ENCODE results near the gene NR3C2.
"Not testable (repeated sequence)": the region's sequence is repeated elsewhere in the genome, so short reads cannot be mapped to it uniquely, and the experiment has no call there.

The NR3C2 gene

DNA sequence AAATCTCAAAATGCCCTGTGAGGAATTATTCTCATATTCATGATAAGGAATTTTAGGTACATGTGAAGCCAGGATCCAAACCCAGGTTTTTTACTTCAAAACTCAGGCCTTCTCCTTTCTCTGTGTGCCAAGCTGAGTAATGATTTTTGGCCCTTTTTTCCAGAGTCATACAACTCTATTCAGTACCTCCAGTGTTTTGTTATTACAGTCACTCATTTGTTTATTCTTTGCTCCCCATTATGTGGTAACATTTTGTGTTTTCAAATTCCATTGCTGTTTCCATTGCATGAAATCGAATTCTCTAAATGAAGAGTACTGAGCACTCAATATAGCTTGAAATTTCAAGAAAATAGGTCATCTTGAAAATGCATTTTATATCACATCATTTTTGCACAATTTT, 315.4 kb downstream of the NR3C2 start:
- no peaks in the 10 kb centered on the region for H3K79me2 ChIP-seq (ENCODE audit: insufficient read depth, low read length)
- no peaks in the 10 kb centered on the region for H3K27me3 ChIP-seq (ENCODE audit: low read length)
- no peak overlapping the region for H2AFZ ChIP-seq (ENCODE audit: low read depth, low read length, severe bottlenecking)
- no peaks in the 10 kb centered on the region for H3F3A ChIP-seq (ENCODE audit: insufficient read depth)
- H3K9me2 ChIP-seq (replicated peaks; ENCODE audit: insufficient read depth, low read length), result no peaks in the 10 kb centered on the region
- H3K36me3 ChIP-seq (ENCODE audit: low read length), result peaks cover 4% of the 10 kb centered on the region; the same call in 1 of the 2 replicates
- no peak overlapping the region for H3K9ac ChIP-seq (ENCODE audit: low read length)
- peaks cover 12% of the 10 kb centered on the region; the same call in 1 of the 2 replicates for H3K9me3 ChIP-seq (ENCODE audit: insufficient read depth, low read length)
- no peak overlapping the region for H3K27ac ChIP-seq (ENCODE audit: low read depth, low read length)
- H3K4me3 ChIP-seq (ENCODE audit: insufficient read depth, low read length, poor library complexity, severe bottlenecking), result no peak overlapping the region
- H3K4me2 ChIP-seq (ENCODE audit: low read depth, low read length, poor library complexity, severe bottlenecking), result no peak overlapping the region
- TF ChIP-seq CTCF (IDR thresholded peaks at IDR 0.05; ENCODE audit: insufficient read depth, low read length, poor library complexity, severe bottlenecking), result no peak
- no peak for TF ChIP-seq EZH2phosphoT487 (conservative IDR thresholded peaks at IDR 0.05; ENCODE audit: low read length)
- H4K20me1 ChIP-seq (ENCODE audit: low read depth, low read length), result no peaks in the 10 kb centered on the region

DNA sequence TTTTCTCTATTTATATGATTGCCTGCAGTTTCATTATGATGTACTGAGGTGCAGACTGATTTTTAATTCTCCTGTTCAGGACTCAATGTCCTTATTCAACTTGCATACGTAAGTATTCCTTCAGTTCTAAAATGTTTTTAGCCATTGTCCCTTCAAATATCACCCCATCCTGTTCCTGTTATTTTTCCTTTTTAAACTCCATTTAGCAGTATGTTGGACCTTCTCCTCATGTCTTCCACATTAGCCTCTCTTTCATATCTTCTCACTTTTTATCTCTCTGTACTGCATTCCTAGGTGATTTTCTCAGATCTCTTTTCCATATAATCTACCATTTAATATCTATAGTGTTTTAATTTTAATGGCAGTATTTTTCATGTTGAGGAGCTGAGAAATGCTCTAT, 317.7 kb downstream of the NR3C2 start:
- no peaks in the 10 kb centered on the region for H3K79me2 ChIP-seq (ENCODE audit: insufficient read depth, low read length)
- TF ChIP-seq EZH2phosphoT487 (conservative IDR thresholded peaks at IDR 0.05; ENCODE audit: low read length) (no peak), CTCF (IDR thresholded peaks at IDR 0.05; ENCODE audit: insufficient read depth, low read length, poor library complexity, severe bottlenecking) (no peak)
- H3K4me2 ChIP-seq (ENCODE audit: low read depth, low read length, poor library complexity, severe bottlenecking), result no peak overlapping the region
- H3K9me3 ChIP-seq (ENCODE audit: insufficient read depth, low read length), result peaks cover 13% of the 10 kb centered on the region; the same call in 1 of the 2 replicates
- H3F3A ChIP-seq (ENCODE audit: insufficient read depth), result no peaks in the 10 kb centered on the region
- no peaks in the 10 kb centered on the region for H3K27me3 ChIP-seq (ENCODE audit: low read length)
- no peak overlapping the region for H3K27ac ChIP-seq (ENCODE audit: low read depth, low read length)
- no peaks in the 10 kb centered on the region for H3K9me2 ChIP-seq (replicated peaks; ENCODE audit: insufficient read depth, low read length)
- no peak overlapping the region for H3K4me3 ChIP-seq (ENCODE audit: insufficient read depth, low read length, poor library complexity, severe bottlenecking)
- H3K36me3 ChIP-seq (ENCODE audit: low read length), result peaks cover 4% of the 10 kb centered on the region; the same call in 1 of the 2 replicates
- no peak overlapping the region for H3K9ac ChIP-seq (ENCODE audit: low read length)
- H4K20me1 ChIP-seq (ENCODE audit: low read depth, low read length), result no peaks in the 10 kb centered on the region
- H2AFZ ChIP-seq (ENCODE audit: low read depth, low read length, severe bottlenecking), result no peak overlapping the region

DNA sequence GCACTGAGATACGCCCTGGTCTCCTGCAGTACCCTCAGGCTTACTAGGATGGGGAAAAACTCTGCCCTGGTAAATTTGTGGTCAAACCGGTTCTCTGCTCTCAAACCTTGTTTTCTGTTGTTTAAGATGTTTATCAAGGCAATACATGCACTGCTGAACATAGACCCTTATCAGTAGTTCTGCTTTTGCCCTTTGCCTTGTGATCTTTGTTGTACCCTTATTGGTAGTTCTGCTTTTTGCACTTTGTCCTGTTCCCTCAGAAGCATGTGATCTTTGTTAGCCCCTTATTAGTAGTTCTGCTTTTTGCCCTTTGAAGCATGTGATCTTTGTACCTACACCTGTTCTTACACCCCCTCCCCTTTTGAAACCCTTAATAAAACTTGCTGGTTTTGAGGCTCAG, 319.1 kb downstream of the NR3C2 start:
- H3K36me3 ChIP-seq (ENCODE audit: low read length); H3F3A ChIP-seq (ENCODE audit: insufficient read depth); H3K27ac ChIP-seq (ENCODE audit: low read depth, low read length); H3K79me2 ChIP-seq (ENCODE audit: insufficient read depth, low read length); H3K9ac ChIP-seq (ENCODE audit: low read length); H3K9me2 ChIP-seq (replicated peaks; ENCODE audit: insufficient read depth, low read length); H4K20me1 ChIP-seq (ENCODE audit: low read depth, low read length); H3K4me3 ChIP-seq (ENCODE audit: insufficient read depth, low read length, poor library complexity, severe bottlenecking); H2AFZ ChIP-seq (ENCODE audit: low read depth, low read length, severe bottlenecking); H3K27me3 ChIP-seq (ENCODE audit: low read length); H3K4me2 ChIP-seq (ENCODE audit: low read depth, low read length, poor library complexity, severe bottlenecking): not testable (repeated sequence)
- H3K9me3 ChIP-seq (ENCODE audit: insufficient read depth, low read length), result peaks cover 13% of the 10 kb centered on the region; the same call in 1 of the 2 replicates

DNA sequence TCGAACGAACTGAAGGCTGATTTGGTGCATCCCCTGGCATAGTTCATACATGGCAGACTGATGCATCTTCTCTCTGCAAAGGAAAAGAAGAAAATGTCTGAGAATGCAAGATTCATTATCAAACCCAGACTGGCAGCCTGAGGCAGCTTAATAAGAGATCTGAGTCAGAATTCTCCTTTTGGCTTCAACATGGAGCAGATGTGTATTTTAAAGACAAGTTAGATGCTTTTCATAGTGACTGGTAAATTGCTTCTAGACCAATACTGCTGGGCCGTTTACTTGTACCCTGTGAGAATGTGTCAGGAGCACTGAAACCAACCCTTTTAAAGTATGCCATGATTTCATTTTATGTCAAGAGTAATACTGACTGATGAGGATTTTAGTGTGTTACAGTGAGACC, 322.0 kb downstream of the NR3C2 start:
- Histone ChIP-seq H3K9me3 (ENCODE audit: insufficient read depth, low read length) (peaks cover 13% of the 10 kb centered on the region; the same call in 1 of the 2 replicates), H2AFZ (ENCODE audit: low read depth, low read length, severe bottlenecking) (no peak overlapping the region), H3K4me2 (ENCODE audit: low read depth, low read length, poor library complexity, severe bottlenecking) (no peak overlapping the region), H3K27me3 (ENCODE audit: low read length) (no peaks in the 10 kb centered on the region), H4K20me1 (ENCODE audit: low read depth, low read length) (no peaks in the 10 kb centered on the region), H3K9ac (ENCODE audit: low read length) (no peak overlapping the region), H3K9me2 (replicated peaks; ENCODE audit: insufficient read depth, low read length) (no peaks in the 10 kb centered on the region), H3K36me3 (ENCODE audit: low read length) (peaks cover 4% of the 10 kb centered on the region; the same call in 1 of the 2 replicates), H3F3A (ENCODE audit: insufficient read depth) (no peaks in the 10 kb centered on the region), H3K4me3 (ENCODE audit: insufficient read depth, low read length, poor library complexity, severe bottlenecking) (no peak overlapping the region), H3K27ac (ENCODE audit: low read depth, low read length) (no peak overlapping the region), H3K79me2 (ENCODE audit: insufficient read depth, low read length) (no peaks in the 10 kb centered on the region)
- TF ChIP-seq EZH2phosphoT487 (conservative IDR thresholded peaks at IDR 0.05; ENCODE audit: low read length) (no peak), CTCF (IDR thresholded peaks at IDR 0.05; ENCODE audit: insufficient read depth, low read length, poor library complexity, severe bottlenecking) (no peak)
